H1 (cell line): ENCODE data around the gene PARP16. TPM values are rescaled to one million over a fixed set of nuclear protein-coding genes. Genes with fewer than 3 reads are reported as not detected.

ENCODE experiments used
- KDM5A ChIP-seq: fragments of 200-600 bp; IDR thresholded peaks from 2 replicates; pipeline ENCODE4 v1.7.1; 2012; ENCODE audit warnings: mild to moderate bottlenecking, low read length, inconsistent platforms, mixed read lengths
- POLR2A ChIP-seq, 2 experiments: IDR thresholded peaks; 1 replicate in 1 of 2; 2 replicates in 1 of 2; pipeline ENCODE4 v1.6.1; 2011; ENCODE audit warnings: low read depth in 2 of 2, low read length in 2 of 2, mild to moderate bottlenecking in 2 of 2; ENCODE audit errors: control extremely low read depth in 1 of 2
- polyA plus RNA-seq, 7 experiments: library from polyadenylated mRNA; depleted of rRNA in 3 of 7; stranded (reverse) in 5 of 7; unstranded in 2 of 7; fragments of >200 nt in 5 of 7; fragments of 200-250 nt in 2 of 7; gene quantifications; 1 replicate in 5 of 7; 2 replicates in 1 of 7; 4 replicates in 1 of 7; pipeline versions ENCODE4 v1.2.1 to v1.2.3, GENCODE V29; 2011 to 2013; ENCODE audit warnings: missing spikeins in 2 of 7, mixed read lengths in 2 of 7
- total RNA-seq: library from RNA; stranded (reverse); fragmentation: NEBNext Ultra II Directional; extraction: Animal tissue kit (Norgen Biotek cat#: 25700); gene quantifications from 2 replicates; pipeline ENCODE4 v1.2.1, GENCODE V29; 2021

Gene PARP16
- total and polyA plus RNA-seq, 2 of the 8 experiments (the other 6 are each of a cell fraction or from before 2014, with no cell fraction given): 3.7 to 5.0 TPM

DNA sequence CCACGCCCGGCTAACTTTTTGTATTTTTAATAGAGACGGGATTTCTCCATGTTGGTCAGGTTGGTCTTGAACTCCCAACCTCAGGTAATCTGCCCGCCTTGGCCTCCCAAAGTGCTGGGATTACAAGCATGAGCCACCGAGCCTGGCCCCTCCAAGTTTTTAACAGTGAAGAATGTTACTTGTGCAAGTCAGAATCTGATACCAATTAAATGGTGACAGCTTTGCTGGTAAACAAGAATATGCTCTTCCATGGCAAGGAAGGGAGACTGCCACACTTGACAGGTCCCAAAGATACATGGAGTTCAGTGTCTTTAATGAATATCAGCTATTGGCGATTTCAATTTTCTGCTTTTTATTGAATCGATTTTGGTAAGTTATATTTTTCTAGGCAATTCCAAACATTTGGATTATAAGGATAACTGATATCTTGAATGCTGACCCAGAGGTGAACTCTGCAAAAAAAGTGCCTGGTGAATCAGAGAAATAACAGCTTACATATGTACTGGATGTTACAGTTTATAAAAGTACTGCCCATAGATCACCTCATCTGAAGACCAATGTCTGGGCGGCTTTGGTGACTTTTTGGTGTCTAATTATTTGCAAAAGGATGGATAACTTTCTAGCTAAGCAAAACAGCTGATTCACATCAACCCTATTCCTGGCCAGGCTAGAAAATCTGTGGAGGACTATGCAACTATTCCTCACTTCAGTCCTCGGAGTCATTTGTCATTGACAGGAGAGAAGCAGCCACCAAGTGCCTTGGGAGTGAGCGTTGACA, 1.2 kb downstream of the PARP16 start (continued):
- TF ChIP-seq POLR2A (IDR thresholded peaks at IDR 0.05; ENCODE audit: control extremely low read depth in 1 of 2, low read depth in 2 of 2, low read length in 2 of 2) (peak in 1 of 2 experiments; percentile 1; a peak in 1 of 3 replicates), KDM5A (no peak)
